ENCODE results near the gene SFT2D2.
A peak's percentile ranks its signal among the peaks of the same experiment; 100 is the strongest.

The SFT2D2 gene

GRCh38 chr1:168223261-168223660 is 2.5 kb upstream of the SFT2D2 start:
- peaks cover 13% of the 10 kb centered on the region for H3K4me1 ChIP-seq (ENCODE audit: control insufficient read depth, insufficient read depth, low read length, unreplicated experiment)
- no peaks in the 10 kb centered on the region for H3K27me3 ChIP-seq (ENCODE audit: insufficient read depth, low read length)
- peaks cover 22% of the 10 kb centered on the region for H3K79me2 ChIP-seq (ENCODE audit: control insufficient read depth, insufficient read depth, low read length, unreplicated experiment)
- H3K27ac ChIP-seq (ENCODE audit: low read depth, low read length) = no peak overlapping the region
- H2AFZ ChIP-seq (ENCODE audit: low read length, unreplicated experiment) = no peak overlapping the region
- H3K4me3 ChIP-seq (ENCODE audit: low read depth, low read length) = no peak overlapping the region
- H3K36me3 ChIP-seq (ENCODE audit: insufficient read depth, low read length) = no peaks in the 10 kb centered on the region

DNA sequence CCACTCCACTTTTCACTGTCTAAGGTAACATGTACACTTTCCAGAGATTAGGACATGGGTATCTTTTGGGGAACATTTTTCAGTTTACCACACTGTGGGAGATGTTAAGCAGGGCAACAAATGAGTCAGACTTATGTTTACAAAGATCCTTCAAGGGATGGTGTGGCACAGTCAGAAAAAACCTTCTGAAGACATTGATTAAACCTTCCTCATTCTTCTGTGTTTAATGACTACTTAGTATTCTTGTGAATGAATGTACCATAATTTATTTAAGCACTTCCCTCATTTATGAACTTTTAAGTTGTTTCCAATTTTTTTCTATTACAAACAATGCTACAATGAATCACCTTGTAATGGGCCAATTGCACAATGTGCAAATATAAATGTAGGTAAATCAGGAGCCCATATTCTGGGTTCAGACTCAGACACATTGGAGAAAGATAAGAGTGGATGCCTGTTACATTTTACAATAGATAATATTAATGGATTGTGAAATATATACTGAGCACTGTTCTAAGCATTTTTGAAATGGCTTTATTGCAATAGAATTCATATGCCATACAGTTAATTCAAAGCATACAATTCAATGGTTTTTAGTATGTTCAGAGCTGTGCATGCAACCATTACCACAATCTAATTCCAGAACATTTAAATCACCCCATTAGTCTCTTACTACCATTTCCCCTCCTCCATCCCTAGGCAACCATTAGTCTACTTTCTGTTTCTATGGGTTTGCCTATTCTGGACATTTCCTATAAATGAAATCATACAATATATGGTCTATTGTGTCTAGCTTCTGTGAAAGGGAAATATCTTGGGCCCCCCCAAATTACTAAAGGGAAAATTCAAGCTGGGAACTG is 1.9 kb upstream of the SFT2D2 start:
- no peak overlapping the region for H3K27ac ChIP-seq (ENCODE audit: low read depth, low read length)
- peaks cover 29% of the 10 kb centered on the region for H3K79me2 ChIP-seq (ENCODE audit: control insufficient read depth, insufficient read depth, low read length, unreplicated experiment)
- peaks cover 20% of the 10 kb centered on the region for H3K4me1 ChIP-seq (ENCODE audit: control insufficient read depth, insufficient read depth, low read length, unreplicated experiment)
- H2AFZ ChIP-seq (ENCODE audit: low read length, unreplicated experiment) = no peak overlapping the region
- H3K27me3 ChIP-seq (ENCODE audit: insufficient read depth, low read length) = no peaks in the 10 kb centered on the region
- H3K36me3 ChIP-seq (ENCODE audit: insufficient read depth, low read length) = no peaks in the 10 kb centered on the region
- no peak overlapping the region for H3K4me3 ChIP-seq (ENCODE audit: low read depth, low read length)

DNA sequence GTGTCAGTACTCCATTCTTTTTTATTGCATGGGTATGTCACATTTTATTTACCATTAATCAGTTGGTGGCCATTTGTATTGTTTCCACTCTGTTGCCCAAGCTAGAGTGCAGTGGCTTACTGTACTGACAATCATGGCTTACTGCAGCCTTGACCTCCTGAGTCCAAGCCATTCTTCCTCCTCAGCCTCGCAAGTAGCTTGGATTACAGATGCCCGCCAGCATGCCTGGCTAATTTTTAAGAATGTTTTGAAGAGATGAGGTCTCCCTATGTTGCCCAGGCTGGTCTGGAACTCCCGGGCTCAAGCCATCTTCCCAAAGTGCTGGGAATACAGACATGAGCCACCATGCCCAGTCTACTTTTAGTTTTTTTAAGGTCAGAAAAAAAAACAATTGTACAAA is 813 bp upstream of the SFT2D2 start:
- no peaks in the 10 kb centered on the region for H3K27me3 ChIP-seq (ENCODE audit: insufficient read depth, low read length)
- no peak overlapping the region for H3K27ac ChIP-seq (ENCODE audit: low read depth, low read length)
- peak overlapping the region; percentile 90 for H3K4me3 ChIP-seq (ENCODE audit: low read depth, low read length)
- peaks cover 39% of the 10 kb centered on the region for H3K79me2 ChIP-seq (ENCODE audit: control insufficient read depth, insufficient read depth, low read length, unreplicated experiment)
- peaks cover 3% of the 10 kb centered on the region; the same call in 1 of the 2 replicates for H3K36me3 ChIP-seq (ENCODE audit: insufficient read depth, low read length)
- H2AFZ ChIP-seq (ENCODE audit: low read length, unreplicated experiment) = peak overlapping the region; percentile 89
- peaks cover 24% of the 10 kb centered on the region for H3K4me1 ChIP-seq (ENCODE audit: control insufficient read depth, insufficient read depth, low read length, unreplicated experiment)

DNA sequence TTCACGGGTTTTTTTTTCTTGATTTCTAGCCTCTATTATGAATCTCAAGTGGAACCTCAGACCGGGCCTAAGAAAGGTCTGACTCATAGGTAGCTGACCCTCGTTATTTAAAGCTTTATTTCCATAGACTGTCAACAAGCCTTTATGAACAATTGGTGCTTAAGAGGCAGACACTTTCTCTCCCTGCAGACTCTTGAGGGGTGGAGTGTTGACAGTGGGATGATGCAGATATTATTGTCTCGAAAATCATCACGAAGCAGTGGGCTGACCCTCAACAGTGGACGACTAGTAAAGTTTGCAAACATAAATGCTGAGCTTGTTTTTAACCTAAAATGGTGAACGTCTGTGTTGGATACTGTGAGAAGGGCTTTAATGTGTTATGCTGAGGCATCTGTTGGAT is 1.8 kb downstream of the SFT2D2 start:
- Histone ChIP-seq H3K27me3 (ENCODE audit: insufficient read depth, low read length) (no peaks in the 10 kb centered on the region), H2AFZ (ENCODE audit: low read length, unreplicated experiment) (peak overlapping the region; percentile 44), H3K4me3 (ENCODE audit: low read depth, low read length) (peak overlapping the region; percentile 90), H3K79me2 (ENCODE audit: control insufficient read depth, insufficient read depth, low read length, unreplicated experiment) (peaks cover 50% of the 10 kb centered on the region), H3K4me1 (ENCODE audit: control insufficient read depth, insufficient read depth, low read length, unreplicated experiment) (peaks cover 24% of the 10 kb centered on the region), H3K36me3 (ENCODE audit: insufficient read depth, low read length) (peaks cover 3% of the 10 kb centered on the region; the same call in 1 of the 2 replicates), H3K27ac (ENCODE audit: low read depth, low read length) (peak overlapping the region; percentile 61)

DNA sequence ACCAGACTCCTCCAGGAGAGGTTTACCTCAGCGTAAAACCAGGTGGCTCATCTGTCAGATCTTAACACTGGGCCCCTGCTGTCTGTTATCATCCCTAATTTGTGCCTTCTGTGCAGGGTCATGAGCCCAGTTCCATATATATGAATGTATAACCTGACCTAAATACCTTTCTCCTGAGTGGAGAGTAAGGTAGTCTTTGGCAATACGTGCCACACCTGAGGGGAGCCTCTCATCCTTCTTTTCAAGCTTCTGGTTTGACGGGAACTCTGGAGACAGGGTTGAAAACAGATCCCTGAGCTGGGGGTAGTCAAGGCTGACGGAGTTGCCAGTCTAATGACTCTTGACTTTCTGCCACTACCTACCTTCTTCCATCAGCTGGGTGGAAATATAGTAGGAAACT is 4.1 kb downstream of the SFT2D2 start:
- H3K27me3 ChIP-seq (ENCODE audit: insufficient read depth, low read length) = no peaks in the 10 kb centered on the region
- H3K27ac ChIP-seq (ENCODE audit: low read depth, low read length) = no peak overlapping the region
- peaks cover 18% of the 10 kb centered on the region for H3K4me1 ChIP-seq (ENCODE audit: control insufficient read depth, insufficient read depth, low read length, unreplicated experiment)
- no peak overlapping the region for H3K4me3 ChIP-seq (ENCODE audit: low read depth, low read length)
- peaks cover 3% of the 10 kb centered on the region; the same call in 1 of the 2 replicates for H3K36me3 ChIP-seq (ENCODE audit: insufficient read depth, low read length)
- no peak overlapping the region for H2AFZ ChIP-seq (ENCODE audit: low read length, unreplicated experiment)
- H3K79me2 ChIP-seq (ENCODE audit: control insufficient read depth, insufficient read depth, low read length, unreplicated experiment) = peaks cover 54% of the 10 kb centered on the region

GRCh38 chr1:168230709-168231108 is 4.9 kb downstream of the SFT2D2 start:
- H3K4me1 ChIP-seq (ENCODE audit: control insufficient read depth, insufficient read depth, low read length, unreplicated experiment) = peaks cover 22% of the 10 kb centered on the region
- H2AFZ ChIP-seq (ENCODE audit: low read length, unreplicated experiment) = no peak overlapping the region
- no peak overlapping the region for H3K27ac ChIP-seq (ENCODE audit: low read depth, low read length)
- H3K4me3 ChIP-seq (ENCODE audit: low read depth, low read length) = no peak overlapping the region
- H3K36me3 ChIP-seq (ENCODE audit: insufficient read depth, low read length) = peaks cover 3% of the 10 kb centered on the region; the same call in 1 of the 2 replicates
- no peaks in the 10 kb centered on the region for H3K27me3 ChIP-seq (ENCODE audit: insufficient read depth, low read length)
- H3K79me2 ChIP-seq (ENCODE audit: control insufficient read depth, insufficient read depth, low read length, unreplicated experiment) = peaks cover 54% of the 10 kb centered on the region

DNA sequence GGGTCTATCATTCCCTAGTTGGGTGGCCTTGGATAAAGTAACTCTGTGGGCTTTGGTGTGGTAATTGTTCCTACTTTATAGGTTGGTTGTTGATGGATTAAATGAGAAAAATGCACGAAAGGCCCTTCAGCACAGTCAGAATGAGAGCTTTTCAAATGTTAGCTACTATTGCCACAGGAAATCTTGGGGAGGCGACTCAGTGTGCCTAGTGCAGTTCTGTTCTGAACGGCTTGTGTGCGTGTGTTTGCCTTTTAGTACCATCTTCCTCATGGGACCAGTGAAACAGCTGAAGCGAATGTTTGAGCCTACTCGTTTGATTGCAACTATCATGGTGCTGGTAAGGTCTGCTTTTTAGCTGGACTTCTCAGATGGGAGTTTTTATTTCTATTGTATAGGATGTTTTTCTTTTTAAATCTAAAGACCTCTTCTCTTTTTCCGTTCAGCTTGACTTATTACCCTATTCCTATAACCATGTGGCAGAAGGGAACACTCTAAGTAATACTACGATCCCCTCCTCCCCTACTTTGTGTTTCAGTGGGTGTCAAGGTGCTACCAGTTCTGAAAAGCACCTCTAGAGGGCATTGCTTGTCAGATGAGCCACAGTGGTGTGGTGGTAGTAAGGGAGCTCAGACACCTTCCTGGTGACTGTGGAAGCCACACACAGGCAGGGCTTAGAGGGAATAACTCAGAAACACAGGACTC is 9.2 kb downstream of the SFT2D2 start:
- no peaks in the 10 kb centered on the region; the same call in 1 of the 2 replicates for H3K36me3 ChIP-seq (ENCODE audit: insufficient read depth, low read length)
- H3K79me2 ChIP-seq (ENCODE audit: control insufficient read depth, insufficient read depth, low read length, unreplicated experiment) = peaks cover 15% of the 10 kb centered on the region

GRCh38 chr1:168235548-168235885 is 9.7 kb downstream of the SFT2D2 start:
- peaks cover 4% of the 10 kb centered on the region for H3K4me1 ChIP-seq (ENCODE audit: control insufficient read depth, insufficient read depth, low read length, unreplicated experiment)
- H3K27me3 ChIP-seq (ENCODE audit: insufficient read depth, low read length) = no peaks in the 10 kb centered on the region
- no peaks in the 10 kb centered on the region; the same call in 1 of the 2 replicates for H3K36me3 ChIP-seq (ENCODE audit: insufficient read depth, low read length)
- H3K27ac ChIP-seq (ENCODE audit: low read depth, low read length) = no peak overlapping the region
- H3K4me3 ChIP-seq (ENCODE audit: low read depth, low read length) = no peak overlapping the region
- H2AFZ ChIP-seq (ENCODE audit: low read length, unreplicated experiment) = no peak overlapping the region
- peaks cover 12% of the 10 kb centered on the region for H3K79me2 ChIP-seq (ENCODE audit: control insufficient read depth, insufficient read depth, low read length, unreplicated experiment)

More for the DNA sequence above, 9.2 kb downstream of the SFT2D2 start:
- Histone ChIP-seq H3K4me1 (ENCODE audit: control insufficient read depth, insufficient read depth, low read length, unreplicated experiment) (peaks cover 4% of the 10 kb centered on the region), H3K27me3 (ENCODE audit: insufficient read depth, low read length) (no peaks in the 10 kb centered on the region), H3K27ac (ENCODE audit: low read depth, low read length) (no peak overlapping the region), H3K4me3 (ENCODE audit: low read depth, low read length) (no peak overlapping the region), H2AFZ (ENCODE audit: low read length, unreplicated experiment) (no peak overlapping the region)

GRCh38 chr1:168235937-168236336 is 10.1 kb downstream of the SFT2D2 start:
- peaks cover 7% of the 10 kb centered on the region for H3K79me2 ChIP-seq (ENCODE audit: control insufficient read depth, insufficient read depth, low read length, unreplicated experiment)
- H2AFZ ChIP-seq (ENCODE audit: low read length, unreplicated experiment) = no peak overlapping the region
- peaks cover 4% of the 10 kb centered on the region for H3K4me1 ChIP-seq (ENCODE audit: control insufficient read depth, insufficient read depth, low read length, unreplicated experiment)
- no peaks in the 10 kb centered on the region for H3K27me3 ChIP-seq (ENCODE audit: insufficient read depth, low read length)
- H3K36me3 ChIP-seq (ENCODE audit: insufficient read depth, low read length) = no peaks in the 10 kb centered on the region; the same call in 1 of the 2 replicates
- H3K27ac ChIP-seq (ENCODE audit: low read depth, low read length) = no peak overlapping the region
- H3K4me3 ChIP-seq (ENCODE audit: low read depth, low read length) = no peak overlapping the region

DNA sequence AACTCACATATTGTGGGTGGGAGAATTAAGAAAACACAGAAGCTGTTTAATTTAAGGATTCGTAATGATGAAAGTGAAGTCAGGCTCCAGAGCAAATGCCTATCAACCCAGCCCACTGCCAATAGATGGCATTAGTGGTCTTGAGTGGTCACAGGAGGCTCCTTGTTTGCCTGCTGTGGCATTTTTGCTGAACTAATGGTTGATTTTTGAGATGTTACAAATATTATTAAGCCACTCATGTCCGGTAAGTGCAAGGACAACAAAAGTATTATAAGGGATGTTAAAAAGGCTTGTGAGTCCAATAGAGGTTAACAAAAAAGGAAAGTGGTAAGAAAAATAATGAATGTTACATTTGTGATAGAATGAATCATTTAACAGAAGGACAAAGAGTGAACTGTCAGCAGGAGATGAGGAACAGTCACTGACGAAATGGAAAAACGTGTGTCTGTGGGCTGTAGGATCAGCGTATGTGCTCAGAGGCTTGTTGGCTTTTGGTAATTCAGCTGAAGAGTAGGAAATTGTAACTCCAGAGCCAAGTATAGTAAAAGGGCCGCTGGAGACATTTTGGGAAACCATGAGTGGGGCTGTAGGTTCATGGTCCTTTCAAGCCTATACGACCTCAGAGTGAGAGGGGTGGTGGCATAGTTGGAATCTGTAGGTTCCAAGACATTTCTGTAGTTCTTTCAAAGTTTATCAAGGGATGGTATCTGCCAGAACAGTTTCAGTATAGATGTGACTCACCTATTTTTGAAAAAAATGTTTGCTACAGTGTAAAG is 11.2 kb downstream of the SFT2D2 start:
- Histone ChIP-seq H2AFZ (ENCODE audit: low read length, unreplicated experiment) (no peak overlapping the region), H3K36me3 (ENCODE audit: insufficient read depth, low read length) (no peaks in the 10 kb centered on the region; the same call in 1 of the 2 replicates), H3K27ac (ENCODE audit: low read depth, low read length) (no peak overlapping the region), H3K79me2 (ENCODE audit: control insufficient read depth, insufficient read depth, low read length, unreplicated experiment) (peaks cover 4% of the 10 kb centered on the region), H3K4me1 (ENCODE audit: control insufficient read depth, insufficient read depth, low read length, unreplicated experiment) (peaks cover 4% of the 10 kb centered on the region), H3K4me3 (ENCODE audit: low read depth, low read length) (no peak overlapping the region), H3K27me3 (ENCODE audit: insufficient read depth, low read length) (no peaks in the 10 kb centered on the region)
